Measurements from ENCODE around the gene SCLY.

The SCLY gene

DNA sequence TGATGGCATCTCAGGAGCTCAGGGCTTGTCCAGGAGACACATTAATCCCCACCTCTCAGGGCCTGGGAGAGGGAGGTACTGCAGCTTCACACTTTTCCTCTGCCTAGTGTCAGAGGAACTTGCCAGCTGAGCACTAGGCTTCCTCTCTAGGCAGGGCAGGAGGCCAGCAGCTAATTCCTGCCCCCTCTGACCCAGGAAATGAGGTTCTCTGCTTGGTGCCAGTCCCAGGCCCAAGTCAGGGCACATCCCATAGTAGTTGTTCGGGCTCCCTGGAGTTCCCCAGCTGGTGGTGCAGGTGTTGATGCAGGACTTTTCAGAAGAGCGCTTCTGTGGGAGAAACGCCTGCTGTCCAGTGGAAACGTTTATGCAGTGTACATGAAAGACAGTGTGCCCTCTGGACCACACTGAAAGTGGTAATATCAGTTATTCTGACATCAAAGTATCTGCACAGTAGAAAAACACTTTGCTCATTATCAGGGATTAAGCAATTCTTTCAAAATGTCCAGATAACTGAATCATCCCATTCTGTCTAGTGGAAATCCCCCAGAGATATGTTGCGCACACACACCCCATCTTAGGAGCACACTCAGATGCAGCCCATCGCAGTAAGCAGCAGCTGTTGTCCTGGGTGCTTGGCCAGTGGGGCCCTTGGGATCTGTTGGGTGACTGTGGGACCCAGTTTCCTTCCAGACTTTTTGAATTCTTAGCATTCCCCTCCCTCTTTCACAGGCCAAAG, 17.8 kb upstream of the SCLY start:
- no peak overlapping the region for H3K9ac ChIP-seq (ENCODE audit: low read depth, low read length, poor library complexity, severe bottlenecking)
- no peaks in the 10 kb centered on the region for H4K20me1 ChIP-seq (ENCODE audit: insufficient read depth, low read length, poor library complexity, severe bottlenecking)
- H3K4me1 ChIP-seq (ENCODE audit: insufficient read depth, low read length, poor library complexity, severe bottlenecking): no peaks in the 10 kb centered on the region
- H3K27me3 ChIP-seq (ENCODE audit: insufficient read depth, low read length, poor library complexity, severe bottlenecking): no peaks in the 10 kb centered on the region
- peaks cover 73% of the 10 kb centered on the region; the same call in 1 of the 2 replicates for H3K36me3 ChIP-seq (ENCODE audit: insufficient read depth, low read length)
- H3K79me2 ChIP-seq (ENCODE audit: insufficient read depth, low read length): no peaks in the 10 kb centered on the region
- no peak overlapping the region for H2AFZ ChIP-seq (ENCODE audit: low read length)
- no peak for TF ChIP-seq EZH2phosphoT487 (IDR thresholded peaks at IDR 0.05; ENCODE audit: borderline replicate concordance)
- TF ChIP-seq, protein P1, sequence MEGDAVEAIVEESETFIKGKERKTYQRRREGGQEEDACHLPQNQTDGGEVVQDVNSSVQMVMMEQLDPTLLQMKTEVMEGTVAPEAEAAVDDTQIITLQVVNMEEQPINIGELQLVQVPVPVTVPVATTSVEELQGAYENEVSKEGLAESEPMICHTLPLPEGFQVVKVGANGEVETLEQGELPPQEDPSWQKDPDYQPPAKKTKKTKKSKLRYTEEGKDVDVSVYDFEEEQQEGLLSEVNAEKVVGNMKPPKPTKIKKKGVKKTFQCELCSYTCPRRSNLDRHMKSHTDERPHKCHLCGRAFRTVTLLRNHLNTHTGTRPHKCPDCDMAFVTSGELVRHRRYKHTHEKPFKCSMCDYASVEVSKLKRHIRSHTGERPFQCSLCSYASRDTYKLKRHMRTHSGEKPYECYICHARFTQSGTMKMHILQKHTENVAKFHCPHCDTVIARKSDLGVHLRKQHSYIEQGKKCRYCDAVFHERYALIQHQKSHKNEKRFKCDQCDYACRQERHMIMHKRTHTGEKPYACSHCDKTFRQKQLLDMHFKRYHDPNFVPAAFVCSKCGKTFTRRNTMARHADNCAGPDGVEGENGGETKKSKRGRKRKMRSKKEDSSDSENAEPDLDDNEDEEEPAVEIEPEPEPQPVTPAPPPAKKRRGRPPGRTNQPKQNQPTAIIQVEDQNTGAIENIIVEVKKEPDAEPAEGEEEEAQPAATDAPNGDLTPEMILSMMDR (conservative IDR thresholded peaks at IDR 0.05; ENCODE audit: low read length): no peak
- no peaks in the 10 kb centered on the region for H3F3A ChIP-seq (ENCODE audit: low read depth)
- H3K4me3 ChIP-seq (ENCODE audit: low read length, poor library complexity, severe bottlenecking): no peak overlapping the region
- no peak overlapping the region for H3K4me2 ChIP-seq (ENCODE audit: low read depth, low read length, poor library complexity, severe bottlenecking)
- H3K9me2 ChIP-seq (replicated peaks; ENCODE audit: low read depth, low read length): no peaks in the 10 kb centered on the region
- no peaks in the 10 kb centered on the region for H3K9me3 ChIP-seq (ENCODE audit: insufficient read depth, low read depth, low read length)

DNA sequence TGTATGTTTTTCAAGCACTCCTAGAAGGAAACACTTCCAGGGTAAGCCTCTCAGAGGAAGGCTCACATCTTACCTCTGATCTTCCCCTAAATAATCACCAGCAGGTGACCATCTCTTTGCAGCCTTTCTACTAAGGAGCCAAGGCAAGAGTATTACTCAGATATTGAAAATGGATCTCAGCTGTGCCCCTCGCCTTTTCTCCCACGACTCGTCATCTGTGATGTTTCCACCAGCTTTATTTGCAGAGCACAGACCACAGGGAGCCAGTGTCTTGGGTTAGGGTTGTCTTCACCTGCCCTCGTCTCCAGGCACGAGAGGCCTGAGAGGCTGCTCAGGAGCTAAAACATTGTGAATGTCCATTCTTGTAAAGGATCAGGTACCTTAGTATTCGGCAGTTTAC, 16.9 kb upstream of the SCLY start:
- H3F3A ChIP-seq (ENCODE audit: low read depth): no peaks in the 10 kb centered on the region
- H3K36me3 ChIP-seq (ENCODE audit: insufficient read depth, low read length): peaks cover 65% of the 10 kb centered on the region; the same call in 1 of the 2 replicates
- no peaks in the 10 kb centered on the region for H3K9me3 ChIP-seq (ENCODE audit: insufficient read depth, low read depth, low read length)
- H3K9me2 ChIP-seq (replicated peaks; ENCODE audit: low read depth, low read length): no peaks in the 10 kb centered on the region
- no peaks in the 10 kb centered on the region for H3K27me3 ChIP-seq (ENCODE audit: insufficient read depth, low read length, poor library complexity, severe bottlenecking)
- no peak overlapping the region for H3K9ac ChIP-seq (ENCODE audit: low read depth, low read length, poor library complexity, severe bottlenecking)
- H3K4me1 ChIP-seq (ENCODE audit: insufficient read depth, low read length, poor library complexity, severe bottlenecking): no peaks in the 10 kb centered on the region
- no peak overlapping the region for H2AFZ ChIP-seq (ENCODE audit: low read length)
- TF ChIP-seq EZH2phosphoT487 (IDR thresholded peaks at IDR 0.05; ENCODE audit: borderline replicate concordance): no peak
- TF ChIP-seq, protein P1 (conservative IDR thresholded peaks at IDR 0.05; ENCODE audit: low read length): no peak
- no peaks in the 10 kb centered on the region for H4K20me1 ChIP-seq (ENCODE audit: insufficient read depth, low read length, poor library complexity, severe bottlenecking)
- no peaks in the 10 kb centered on the region for H3K79me2 ChIP-seq (ENCODE audit: insufficient read depth, low read length)
- H3K4me3 ChIP-seq (ENCODE audit: low read length, poor library complexity, severe bottlenecking): no peak overlapping the region
- no peak overlapping the region for H3K4me2 ChIP-seq (ENCODE audit: low read depth, low read length, poor library complexity, severe bottlenecking)

DNA sequence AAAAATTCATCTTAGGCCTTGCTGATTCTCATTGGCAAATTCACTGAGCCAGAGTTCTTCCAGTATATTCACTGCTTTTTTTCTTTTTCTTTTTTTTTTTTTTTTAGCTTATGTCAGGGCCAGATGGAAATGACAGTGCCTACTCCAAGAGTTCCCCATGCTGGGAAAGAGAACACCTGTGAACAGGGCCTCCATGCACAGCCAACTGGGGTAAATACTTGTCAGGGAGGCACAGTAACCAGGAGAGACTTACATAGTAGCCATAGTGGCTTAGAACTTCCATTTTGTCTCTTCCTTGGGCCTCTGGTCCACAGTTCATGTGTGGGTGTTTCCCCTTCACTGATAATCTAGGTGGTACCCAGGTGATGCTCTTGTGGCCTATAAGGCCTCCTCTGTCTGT, 15.2 kb upstream of the SCLY start:
- peaks cover 51% of the 10 kb centered on the region; the same call in 1 of the 2 replicates for H3K36me3 ChIP-seq (ENCODE audit: insufficient read depth, low read length)
- TF ChIP-seq, protein P1 (conservative IDR thresholded peaks at IDR 0.05; ENCODE audit: low read length): no peak
- TF ChIP-seq EZH2phosphoT487 (IDR thresholded peaks at IDR 0.05; ENCODE audit: borderline replicate concordance): no peak
- H3K9me2 ChIP-seq (replicated peaks; ENCODE audit: low read depth, low read length): no peaks in the 10 kb centered on the region
- no peaks in the 10 kb centered on the region for H4K20me1 ChIP-seq (ENCODE audit: insufficient read depth, low read length, poor library complexity, severe bottlenecking)
- H3K9me3 ChIP-seq (ENCODE audit: insufficient read depth, low read depth, low read length): no peaks in the 10 kb centered on the region
- no peak overlapping the region for H3K4me2 ChIP-seq (ENCODE audit: low read depth, low read length, poor library complexity, severe bottlenecking)
- no peaks in the 10 kb centered on the region for H3K4me1 ChIP-seq (ENCODE audit: insufficient read depth, low read length, poor library complexity, severe bottlenecking)
- no peaks in the 10 kb centered on the region for H3K27me3 ChIP-seq (ENCODE audit: insufficient read depth, low read length, poor library complexity, severe bottlenecking)
- no peaks in the 10 kb centered on the region for H3F3A ChIP-seq (ENCODE audit: low read depth)
- no peak overlapping the region for H2AFZ ChIP-seq (ENCODE audit: low read length)
- no peak overlapping the region for H3K4me3 ChIP-seq (ENCODE audit: low read length, poor library complexity, severe bottlenecking)
- H3K79me2 ChIP-seq (ENCODE audit: insufficient read depth, low read length): no peaks in the 10 kb centered on the region
- H3K9ac ChIP-seq (ENCODE audit: low read depth, low read length, poor library complexity, severe bottlenecking): no peak overlapping the region
